Upper lobe of left lung (tissue), 6 donors: Measurements from ENCODE around the gene RUNX1. TPM values are rescaled to one million over a fixed set of nuclear protein-coding genes. Genes with fewer than 3 reads are reported as not detected.

ENCODE experiments used
- ATAC-seq, 2 donors: fragments of 200-7000 bp; cut with Tn5 transposase; one replicate each; pipeline ENCODE4 v1.9.1; 2022; ENCODE audit warnings: mild to moderate bottlenecking in 2 of 2, moderate library complexity in 2 of 2; ENCODE audit not compliant: low FRiP score in 2 of 2
- DNase-seq, 2 donors: peaks; one replicate each; pipeline ENCODE4 v3.0.0-alpha.2; 2019 to 2020
- H3K27ac ChIP-seq, 4 donors: fragments of 200-600 bp; sonication (generic); one replicate each; pipeline ENCODE4 v1.5.1; 2016 to 2019
- H3K27me3 ChIP-seq, 4 donors: fragments of 200-600 bp; sonication (generic); one replicate each; pipeline ENCODE4 v1.5.1; 2017 to 2019
- H3K36me3 ChIP-seq, 4 donors: fragments of 200-600 bp; sonication (generic); one replicate each; pipeline ENCODE4 v1.5.1; 2016 to 2019
- H3K4me1 ChIP-seq, 4 donors: fragments of 200-600 bp; sonication (generic); one replicate each; pipeline ENCODE4 v1.5.1; 2018 to 2019
- H3K4me3 ChIP-seq, 4 donors: fragments of 200-600 bp; sonication (generic); one replicate each; pipeline ENCODE4 v1.5.1; 2017 to 2019; ENCODE audit warnings: mild to moderate bottlenecking in 2 of 4, moderate library complexity in 1 of 4
- H3K9me3 ChIP-seq, 4 donors: fragments of 200-600 bp; sonication (generic); one replicate each; pipeline ENCODE4 v1.5.1; 2018 to 2019
- EP300 ChIP-seq, 4 donors: sonication (generic); formaldehyde crosslinking; IDR thresholded peaks; one replicate each; pipeline ENCODE4 v1.5.1; 2017; ENCODE audit warnings: antibody characterized with exemption in 4 of 4, control low read depth in 2 of 4
- POLR2A ChIP-seq, 4 donors: fragments of 450-650 bp; IDR thresholded peaks; one replicate each; pipeline ENCODE4 v1.5.1; 2016 to 2017; ENCODE audit warnings: antibody characterized with exemption in 4 of 4, mild to moderate bottlenecking in 2 of 4
- POLR2AphosphoS5 ChIP-seq, 2 donors: sonication (generic); formaldehyde crosslinking; IDR thresholded peaks; one replicate each; pipeline ENCODE4 v1.5.1; 2017; ENCODE audit warnings: antibody characterized with exemption in 2 of 2
- WGBS, 2 donors: methylation state at CpG; one replicate each; pipeline ENCODE4 v1.1.5; 2017 to 2018; 5-methylcytosine and 5-hydroxymethylcytosine counted together
- total RNA-seq, 6 donors: library from RNA; depleted of rRNA in 4 of 6; stranded (reverse); fragments of >200 nt in 4 of 6; gene quantifications; one replicate each; pipeline versions ENCODE4 v1.1.0 to v1.2.1, GENCODE V29; 2016 to 2021
- TF ChIP-seq, protein P1 (sequence below), 6 experiments: fragments of 450-650 bp in 4 of 6; fragments of 200-600 bp in 2 of 6; sonication (generic) in 2 of 6; IDR thresholded peaks; one replicate each; pipeline ENCODE4 v1.5.1; 2016 to 2019; ENCODE audit warnings: antibody characterized with exemption in 6 of 6
- donor health status: DM: no; HTN: no; CAD: no; lungs with moderate emphysema.
- donor health status: DM: no; HTN: yes; CAD: no; lungs with severe emphysema.

RUNX1 gene
- total RNA-seq, 6 donors from 2014 or later, result 62.2 to 252 (median 98.2) TPM

DNA sequence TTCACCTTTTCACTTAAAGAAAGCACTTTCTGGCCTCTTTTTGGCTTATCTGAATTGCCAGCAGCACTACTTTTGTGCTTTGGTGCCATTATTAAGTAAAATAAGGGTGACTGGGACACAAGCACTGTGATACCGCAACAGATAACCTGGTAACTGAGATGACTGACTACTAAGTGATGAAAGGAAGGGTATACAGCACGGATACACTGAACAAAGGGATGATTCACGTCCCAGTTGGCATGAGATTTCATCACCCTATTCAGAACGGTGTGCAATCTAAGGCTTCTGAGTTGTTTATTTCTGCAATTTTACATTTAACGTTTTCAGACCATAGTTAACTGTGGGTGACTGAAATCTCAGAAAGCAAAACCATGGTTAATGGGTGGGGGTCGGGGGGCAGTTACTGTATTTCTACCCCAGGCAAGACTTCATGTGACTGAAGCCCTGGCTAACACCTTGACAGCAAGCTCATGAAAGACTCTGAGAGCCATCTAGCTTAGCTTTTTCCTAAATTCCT, 277.5 kb downstream of the RUNX1 start:
- H3K36me3 ChIP-seq, result no peaks in the 10 kb centered on the region
- TF ChIP-seq POLR2A (IDR thresholded peaks at IDR 0.05) (no peak), EP300 (IDR thresholded peaks at IDR 0.05) (no peak), POLR2AphosphoS5 (IDR thresholded peaks at IDR 0.05) (no peak)
- TF ChIP-seq, protein P1, sequence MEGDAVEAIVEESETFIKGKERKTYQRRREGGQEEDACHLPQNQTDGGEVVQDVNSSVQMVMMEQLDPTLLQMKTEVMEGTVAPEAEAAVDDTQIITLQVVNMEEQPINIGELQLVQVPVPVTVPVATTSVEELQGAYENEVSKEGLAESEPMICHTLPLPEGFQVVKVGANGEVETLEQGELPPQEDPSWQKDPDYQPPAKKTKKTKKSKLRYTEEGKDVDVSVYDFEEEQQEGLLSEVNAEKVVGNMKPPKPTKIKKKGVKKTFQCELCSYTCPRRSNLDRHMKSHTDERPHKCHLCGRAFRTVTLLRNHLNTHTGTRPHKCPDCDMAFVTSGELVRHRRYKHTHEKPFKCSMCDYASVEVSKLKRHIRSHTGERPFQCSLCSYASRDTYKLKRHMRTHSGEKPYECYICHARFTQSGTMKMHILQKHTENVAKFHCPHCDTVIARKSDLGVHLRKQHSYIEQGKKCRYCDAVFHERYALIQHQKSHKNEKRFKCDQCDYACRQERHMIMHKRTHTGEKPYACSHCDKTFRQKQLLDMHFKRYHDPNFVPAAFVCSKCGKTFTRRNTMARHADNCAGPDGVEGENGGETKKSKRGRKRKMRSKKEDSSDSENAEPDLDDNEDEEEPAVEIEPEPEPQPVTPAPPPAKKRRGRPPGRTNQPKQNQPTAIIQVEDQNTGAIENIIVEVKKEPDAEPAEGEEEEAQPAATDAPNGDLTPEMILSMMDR (IDR thresholded peaks at IDR 0.05), result no peak

DNA sequence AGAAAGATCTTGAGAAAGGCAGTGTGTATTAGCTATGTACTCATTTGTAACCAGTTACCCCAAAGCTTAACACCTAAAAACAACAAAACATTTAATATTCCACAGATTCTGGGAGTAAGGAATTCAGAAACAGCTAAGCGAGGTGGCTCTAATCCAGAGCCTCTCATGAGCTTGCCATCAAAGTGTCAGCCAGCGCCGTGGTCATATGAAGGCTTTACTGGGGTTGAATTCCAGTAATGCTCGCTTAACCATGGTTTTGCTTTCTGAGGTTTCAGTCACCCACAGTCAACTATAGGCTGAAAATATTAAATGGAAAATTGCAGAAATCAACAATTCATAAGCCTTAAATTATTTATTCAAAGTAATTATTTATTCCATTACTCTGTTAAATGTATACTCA, 278.5 kb downstream of the RUNX1 start:
- 76 to 82% methylated on average over 4 of the region's 4 CpGs for WGBS, 2 donors
- H3K27me3 ChIP-seq, result no peaks in the 10 kb centered on the region
- no peak overlapping the region for H3K27ac ChIP-seq
- no peaks in the 10 kb centered on the region for H3K9me3 ChIP-seq
- H3K4me1 ChIP-seq, result no peaks in the 10 kb centered on the region
- TF ChIP-seq, protein P1 (IDR thresholded peaks at IDR 0.05), result no peak
- no peak for TF ChIP-seq POLR2A (IDR thresholded peaks at IDR 0.05)
- no peak for TF ChIP-seq EP300 (IDR thresholded peaks at IDR 0.05)
- no peak for TF ChIP-seq POLR2AphosphoS5 (IDR thresholded peaks at IDR 0.05)
- no peaks in the 10 kb centered on the region for H3K36me3 ChIP-seq
- H3K4me3 ChIP-seq, result no peak overlapping the region
- ATAC-seq, result no peak
- DNase-seq, result no peak

More for the DNA sequence above, 277.5 kb downstream of the RUNX1 start:
- 52 to 56% methylated on average over 6 of the region's 6 CpGs for WGBS, 2 donors
- DNase-seq (no peak), ATAC-seq (no peak)
- Histone ChIP-seq H3K27me3 (no peaks in the 10 kb centered on the region), H3K9me3 (no peaks in the 10 kb centered on the region), H3K27ac (no peak overlapping the region), H3K4me1 (no peaks in the 10 kb centered on the region), H3K4me3 (no peak overlapping the region)

DNA sequence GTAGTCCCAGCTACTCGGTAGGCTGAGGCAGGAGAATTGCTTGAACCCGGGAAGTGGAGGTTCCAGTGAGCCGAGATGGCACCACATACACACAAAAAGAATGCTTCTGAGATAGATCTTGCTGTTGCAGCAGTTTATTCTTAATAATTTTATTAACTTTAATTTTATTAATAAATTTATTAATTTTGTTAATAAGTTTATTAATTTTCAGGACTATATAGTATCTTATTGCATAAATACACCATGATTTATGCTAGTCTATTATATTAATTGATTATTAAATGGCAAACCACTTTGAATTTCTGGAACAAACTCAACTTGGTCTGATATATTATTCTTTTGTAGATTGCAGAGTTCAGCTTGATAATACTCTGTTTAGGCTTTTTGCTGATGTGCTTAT, 280.8 kb downstream of the RUNX1 start:
- H3K27me3 ChIP-seq, result no peaks in the 10 kb centered on the region
- ATAC-seq (no peak), DNase-seq (no peak)
- H3K27ac ChIP-seq, result no peak overlapping the region
- H3K36me3 ChIP-seq, result no peaks in the 10 kb centered on the region
- no peaks in the 10 kb centered on the region for H3K9me3 ChIP-seq
- TF ChIP-seq EP300 (IDR thresholded peaks at IDR 0.05), result no peak
- no peak for TF ChIP-seq POLR2AphosphoS5 (IDR thresholded peaks at IDR 0.05)
- TF ChIP-seq, protein P1 (IDR thresholded peaks at IDR 0.05), result no peak
- no peak for TF ChIP-seq POLR2A (IDR thresholded peaks at IDR 0.05)
- no peaks in the 10 kb centered on the region for H3K4me1 ChIP-seq
- WGBS, 2 donors, result 92 to 93% methylated on average over 3 of the region's 3 CpGs
- no peak overlapping the region for H3K4me3 ChIP-seq

GRCh38 chr21:34766862-34767261, 282.2 kb downstream of the RUNX1 start:
- TF ChIP-seq, protein P1 (IDR thresholded peaks at IDR 0.05), result no peak
- no peak for TF ChIP-seq POLR2A (IDR thresholded peaks at IDR 0.05)
- TF ChIP-seq POLR2AphosphoS5 (IDR thresholded peaks at IDR 0.05), result no peak
- no peak for TF ChIP-seq EP300 (IDR thresholded peaks at IDR 0.05)
- ATAC-seq (no peak), DNase-seq (no peak)
- Histone ChIP-seq H3K27me3 (no peaks in the 10 kb centered on the region), H3K4me1 (no peaks in the 10 kb centered on the region), H3K27ac (no peak overlapping the region), H3K9me3 (no peaks in the 10 kb centered on the region), H3K36me3 (no peaks in the 10 kb centered on the region), H3K4me3 (no peak overlapping the region)
- WGBS, 2 donors, result 85 to 91% methylated on average over 2 to 3 of the region's 3 CpGs

DNA sequence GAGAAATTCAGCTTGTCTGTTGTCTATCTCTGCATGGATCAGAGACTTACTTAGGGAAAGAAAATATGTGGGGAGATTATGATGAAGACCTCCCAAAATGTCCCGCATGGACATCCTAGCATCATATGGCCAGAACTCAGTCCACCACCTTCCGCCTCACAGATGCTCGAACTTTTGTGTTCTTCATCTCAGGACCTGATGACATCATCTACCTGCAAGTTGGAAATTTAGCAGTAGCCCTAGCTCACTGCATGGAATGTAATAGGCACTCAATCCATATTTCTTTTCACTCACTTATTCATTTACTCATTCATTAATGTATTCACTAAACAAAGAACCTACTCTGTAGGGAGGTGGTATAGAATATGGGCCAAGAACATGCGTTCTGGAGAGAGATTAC, 283.5 kb downstream of the RUNX1 start:
- WGBS, 2 donors, result 89 to 94% methylated on average over 4 of the region's 4 CpGs
- no peaks in the 10 kb centered on the region for H3K27me3 ChIP-seq
- H3K4me1 ChIP-seq, result no peaks in the 10 kb centered on the region
- no peak overlapping the region for H3K4me3 ChIP-seq
- no peak overlapping the region for H3K27ac ChIP-seq
- H3K9me3 ChIP-seq, result no peaks in the 10 kb centered on the region
- no peaks in the 10 kb centered on the region for H3K36me3 ChIP-seq
- DNase-seq (no peak), ATAC-seq (no peak)
- TF ChIP-seq, protein P1 (IDR thresholded peaks at IDR 0.05), result no peak
- TF ChIP-seq EP300 (IDR thresholded peaks at IDR 0.05) (no peak), POLR2A (IDR thresholded peaks at IDR 0.05) (no peak), POLR2AphosphoS5 (IDR thresholded peaks at IDR 0.05) (no peak)
